ENCODE data around the gene JADE1. TPM values are rescaled to one million over a fixed set of nuclear protein-coding genes. Genes with fewer than 3 reads are reported as not detected.

The JADE1 gene
- total and polyA plus RNA-seq, 9 of the 15 experiments (the other 6 are each of a cell fraction or from before 2014, with no cell fraction given): 8.3 to 37.9 (median 24.4) TPM

GRCh38 chr4:128800701-128801284 lies 8.7 kb upstream of the JADE1 start:
- H3K79me2 ChIP-seq (ENCODE audit: control insufficient read depth, insufficient read depth, low read length): no peaks in the 10 kb centered on the region
- no TSS peak for BruUV-seq (replicated peaks)
- no peak overlapping the region for H3K4me3 ChIP-seq
- H3K27me3 ChIP-seq (ENCODE audit: control insufficient read depth in 2 of 2, insufficient read depth in 2 of 2, low read length in 2 of 2): no peaks in the 10 kb centered on the region
- H3K4me2 ChIP-seq (ENCODE audit: insufficient read depth, low read length): no peak overlapping the region
- H3K27ac ChIP-seq (ENCODE audit: extremely low read depth, low read depth, low read length): no peak overlapping the region
- TF ChIP-seq YBX1 (IDR thresholded peaks at IDR 0.05): no peak
- TF ChIP-seq IRF2 (CRISPR knock-in tag; IDR thresholded peaks at IDR 0.05): no peak
- TF ChIP-seq ATF3 (IDR thresholded peaks at IDR 0.05): no peak
- no peak for TF ChIP-seq ATF3 (CRISPR knock-in tag; conservative IDR thresholded peaks at IDR 0.05)
- TF ChIP-seq ATF1 (CRISPR knock-in tag; IDR thresholded peaks at IDR 0.05): no peak
- TF ChIP-seq ATF1 (tag; IDR thresholded peaks at IDR 0.05): no peak
- no peak for TF ChIP-seq PRPF4 (IDR thresholded peaks at IDR 0.05; ENCODE audit: insufficient read depth, low read depth, low read length, poor library complexity, severe bottlenecking)
- FAIRE-seq (no peak), DNase-seq (ENCODE audit: extremely low read depth in 1 of 4, low spot score in 3 of 4) (no peak), ATAC-seq (no peak)
- POLR2A ChIA-PET: interaction anchor here (0.7 kb wide), 1 partner anchor 101 kb away, joined by 5 read pairs; no protein-coding TSS in a partner anchor
- no peaks in the 10 kb centered on the region for H3K9me1 ChIP-seq (ENCODE audit: control insufficient read depth, insufficient read depth, low read length)
- H3K9ac ChIP-seq (ENCODE audit: insufficient read depth in 1 of 2, low read depth in 2 of 2, low read length in 2 of 2): no peak overlapping the region
- intact Hi-C loops (cut with micrococcal nuclease) (loop anchor here (10.0 kb wide), 1 partner anchor 376 kb away; no protein-coding TSS in a partner anchor), in situ Hi-C loops (cut with MboI) (no loop called here)
- H3K9me3 ChIP-seq (replicated peaks; ENCODE audit: control insufficient read depth, insufficient read depth, low read depth, low read length): no peaks in the 10 kb centered on the region
- CTCF ChIA-PET (ENCODE audit: low intra/inter-chr PET ratio): no interaction called here
- no peak overlapping the region for H2AFZ ChIP-seq (ENCODE audit: low read depth, low read length)
- H4K20me1 ChIP-seq (replicated peaks; ENCODE audit: control insufficient read depth, insufficient read depth, low read length): no peaks in the 10 kb centered on the region
- H3K4me1 ChIP-seq (replicated peaks in 1 of 2; ENCODE audit: control insufficient read depth in 2 of 2, insufficient read depth in 2 of 2, low read length in 2 of 2): 0 out of 5 replicates have a peak, but pooled peaks cover 0 to 4% of the 10 kb centered on the region in 2 experiments
- 42% methylated on average over 3 of the region's 3 CpGs for WGBS (ENCODE audit: insufficient coverage, low coverage, missing lambda C conversion rate)
- no peaks in the 10 kb centered on the region for H3K36me3 ChIP-seq (ENCODE audit: control insufficient read depth, insufficient read depth, low read length)

All from K562 (cell line).